Kidney (tissue), 14 donors: ENCODE data around the gene RAB11A. TPM values are rescaled to one million over a fixed set of nuclear protein-coding genes. Genes with fewer than 3 reads are reported as not detected.

Experiments used
- DNase-seq, 5 donors: peaks; one replicate each; pipeline ENCODE4 v3.0.0-alpha.2; 2013 to 2020
- FAIRE-seq: peaks from 2 replicates; lab custom pipeline; 2012; peaks lifted over from hg19 to GRCh38; lab: Jason Lieb, UNC
- H3K27ac ChIP-seq, 2 donors: one replicate each; pipeline ENCODE4 v1.7.0; 2013; ENCODE audit warnings: low read depth in 2 of 2, low read length in 2 of 2, inconsistent platforms in 1 of 2
- H3K27me3 ChIP-seq: one replicate; pipeline ENCODE4 v1.7.1; 2013; ENCODE audit warnings: low read length, inconsistent platforms; ENCODE audit not compliant: control insufficient read depth, insufficient read depth
- H3K36me3 ChIP-seq, 3 donors: one replicate each; pipeline versions ENCODE4 v1.7.0 to v1.7.1; 2013; ENCODE audit warnings: low read length in 3 of 3, control low read depth in 1 of 3, inconsistent platforms in 1 of 3; ENCODE audit not compliant: insufficient read depth in 3 of 3, control insufficient read depth in 2 of 3
- H3K4me1 ChIP-seq, 3 donors: one replicate each; pipeline versions ENCODE4 v1.7.0 to v1.7.1; 2013; ENCODE audit warnings: low read length in 3 of 3, inconsistent platforms in 1 of 3, low read depth in 1 of 3; ENCODE audit not compliant: control insufficient read depth in 2 of 3, insufficient read depth in 2 of 3
- H3K4me3 ChIP-seq, 3 donors: one replicate each; pipeline versions ENCODE4 v1.7.0 to v1.8.1; 2013; ENCODE audit warnings: low read length in 3 of 3, control low read depth in 1 of 3, inconsistent platforms in 1 of 3
- H3K9ac ChIP-seq, 3 donors: one replicate each; pipeline versions ENCODE4 v1.7.0 to v1.7.1; 2013; ENCODE audit warnings: low read length in 3 of 3, control low read depth in 1 of 3, inconsistent platforms in 1 of 3
- H3K9me3 ChIP-seq, 3 donors: one replicate each; pipeline versions ENCODE4 v1.7.0 to v1.7.1; 2013; ENCODE audit warnings: low read length in 3 of 3, control low read depth in 1 of 3, inconsistent platforms in 1 of 3; ENCODE audit not compliant: control insufficient read depth in 2 of 3, insufficient read depth in 1 of 3
- intact Hi-C: fragments of 100-400 bp; cut with DNase I; formaldehyde crosslinking; loops from one replicate; pipeline ENCODE4 v1.11.1; 2022
- polyA plus RNA-seq: library from polyadenylated mRNA; stranded (reverse); fragments of 350-450 nt; fragmentation: Illumina TruSeq; extraction: RNeasy Lipid Tissue Mini Kit (QIAGEN cat#74804); gene quantifications from one replicate; pipeline ENCODE4 v1.2.3, GENCODE V29; 2014; ENCODE audit warnings: low read depth, low replicate concordance; ENCODE audit not compliant: insufficient read depth
- total RNA-seq: library from RNA; stranded (reverse); fragmentation: NEBNext Ultra II Directional; extraction: Animal tissue kit (Norgen Biotek cat#: 25700); gene quantifications from one replicate; pipeline ENCODE4 v1.2.1, GENCODE V29; 2021
- TF ChIP-seq, protein P1 (sequence below): IDR thresholded peaks from 3 replicates; pipeline ENCODE4 v1.5.1; 2012; ENCODE audit warnings: mild to moderate bottlenecking, moderate library complexity, borderline replicate concordance; ENCODE audit not compliant: insufficient read depth; ENCODE audit errors: extremely low read depth
- donor health status: control.
- donor health status: control.
- donor health status: control.
- donor health status: control.
- donor health status: control.
- donor health status: DM: yes; HTN: yes; CAD: no.
- donor health status: Normal renal cell carcinoma (clear cell type).

Gene RAB11A
- total and polyA plus RNA-seq, 2 donors from 2014 or later, result 216 to 249 TPM

- Histone ChIP-seq H3K9ac (no peak overlapping the region), H3K27ac (no peak overlapping the region), H3K4me1 (peaks cover 0 to 2% (median 0%) of the 10 kb centered on the region in 3 donors), H3K27me3 (no peaks in the 10 kb centered on the region), H3K36me3 (no peaks in the 10 kb centered on the region), H3K9me3 (no peaks in the 10 kb centered on the region), H3K4me3 (no peak overlapping the region)
- intact Hi-C loops, result no loop called here
- TF ChIP-seq, protein P1, sequence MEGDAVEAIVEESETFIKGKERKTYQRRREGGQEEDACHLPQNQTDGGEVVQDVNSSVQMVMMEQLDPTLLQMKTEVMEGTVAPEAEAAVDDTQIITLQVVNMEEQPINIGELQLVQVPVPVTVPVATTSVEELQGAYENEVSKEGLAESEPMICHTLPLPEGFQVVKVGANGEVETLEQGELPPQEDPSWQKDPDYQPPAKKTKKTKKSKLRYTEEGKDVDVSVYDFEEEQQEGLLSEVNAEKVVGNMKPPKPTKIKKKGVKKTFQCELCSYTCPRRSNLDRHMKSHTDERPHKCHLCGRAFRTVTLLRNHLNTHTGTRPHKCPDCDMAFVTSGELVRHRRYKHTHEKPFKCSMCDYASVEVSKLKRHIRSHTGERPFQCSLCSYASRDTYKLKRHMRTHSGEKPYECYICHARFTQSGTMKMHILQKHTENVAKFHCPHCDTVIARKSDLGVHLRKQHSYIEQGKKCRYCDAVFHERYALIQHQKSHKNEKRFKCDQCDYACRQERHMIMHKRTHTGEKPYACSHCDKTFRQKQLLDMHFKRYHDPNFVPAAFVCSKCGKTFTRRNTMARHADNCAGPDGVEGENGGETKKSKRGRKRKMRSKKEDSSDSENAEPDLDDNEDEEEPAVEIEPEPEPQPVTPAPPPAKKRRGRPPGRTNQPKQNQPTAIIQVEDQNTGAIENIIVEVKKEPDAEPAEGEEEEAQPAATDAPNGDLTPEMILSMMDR, result no peak
- DNase-seq (no peak), FAIRE-seq (no peak)
Observed at GRCh38 chr15:65824941-65825544, 44.2 kb upstream of the RAB11A start.

DNA sequence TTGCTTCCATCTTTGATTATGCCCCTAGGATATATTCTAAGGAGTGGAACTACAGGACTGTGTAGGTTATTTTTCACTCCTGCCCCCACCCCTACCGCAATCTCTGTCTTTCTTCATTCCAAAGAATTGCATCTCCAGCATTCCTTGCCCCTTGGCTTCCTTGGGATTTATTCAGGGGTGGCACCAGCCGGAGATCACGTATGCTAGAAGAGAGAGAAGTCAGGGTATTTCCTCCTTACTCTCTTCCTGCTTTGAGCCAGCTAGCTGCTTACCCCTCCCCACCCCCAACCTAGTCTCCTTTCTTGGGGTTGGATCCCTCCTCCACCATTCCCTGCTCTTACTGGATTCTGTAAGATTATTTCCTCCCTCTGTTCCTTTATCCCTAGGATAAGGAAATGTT, 42.2 kb upstream of the RAB11A start:
- DNase-seq (no peak), FAIRE-seq (no peak)
- Histone ChIP-seq H3K9me3 (no peaks in the 10 kb centered on the region), H3K4me1 (peaks cover 0 to 2% (median 0%) of the 10 kb centered on the region in 3 donors), H3K36me3 (no peaks in the 10 kb centered on the region), H3K9ac (no peak overlapping the region), H3K4me3 (no peak overlapping the region), H3K27ac (no peak overlapping the region), H3K27me3 (no peaks in the 10 kb centered on the region)
- intact Hi-C loops, result no loop called here
- TF ChIP-seq, protein P1, result no peak

- no peak for FAIRE-seq
- no peak for DNase-seq
- H3K36me3 ChIP-seq, result no peaks in the 10 kb centered on the region
- no peak overlapping the region for H3K27ac ChIP-seq
- no peak overlapping the region for H3K4me3 ChIP-seq
- peaks cover 7 to 14% (median 13%) of the 10 kb centered on the region in 3 donors for H3K4me1 ChIP-seq
- no peaks in the 10 kb centered on the region for H3K27me3 ChIP-seq
- H3K9me3 ChIP-seq, result no peaks in the 10 kb centered on the region
- intact Hi-C loops, result no loop called here
- TF ChIP-seq, protein P1, result no peak
- H3K9ac ChIP-seq, result no peak overlapping the region
Observed at GRCh38 chr15:65828585-65828984, 40.7 kb upstream of the RAB11A start.
